ENCODE results near the gene DHRSX.

DHRSX gene

GRCh38 chrX:2542826-2543521, 42.2 kb upstream of the DHRSX start:
- CTCF ChIA-PET: no interaction called here
- no peak for TF ChIP-seq CTCF (conservative IDR thresholded peaks at IDR 0.05; ENCODE audit: low read depth)
- POLR2A ChIA-PET (ENCODE audit: low non-redundant PET): no interaction called here

GRCh38 chrX:2541603-2542002, 40.8 kb upstream of the DHRSX start:
- POLR2A ChIA-PET (ENCODE audit: low non-redundant PET): no interaction called here
- CTCF ChIA-PET: no interaction called here
- DNase-seq (ENCODE audit: low spot score): no peak
- H3K27ac ChIP-seq: no peak overlapping the region
- no peak for TF ChIP-seq CTCF (conservative IDR thresholded peaks at IDR 0.05; ENCODE audit: low read depth)

More at GRCh38 chrX:2542826-2543521, 42.2 kb upstream of the DHRSX start:
- no peak for DNase-seq (ENCODE audit: low spot score)
- H3K27ac ChIP-seq: no peak overlapping the region

DNA sequence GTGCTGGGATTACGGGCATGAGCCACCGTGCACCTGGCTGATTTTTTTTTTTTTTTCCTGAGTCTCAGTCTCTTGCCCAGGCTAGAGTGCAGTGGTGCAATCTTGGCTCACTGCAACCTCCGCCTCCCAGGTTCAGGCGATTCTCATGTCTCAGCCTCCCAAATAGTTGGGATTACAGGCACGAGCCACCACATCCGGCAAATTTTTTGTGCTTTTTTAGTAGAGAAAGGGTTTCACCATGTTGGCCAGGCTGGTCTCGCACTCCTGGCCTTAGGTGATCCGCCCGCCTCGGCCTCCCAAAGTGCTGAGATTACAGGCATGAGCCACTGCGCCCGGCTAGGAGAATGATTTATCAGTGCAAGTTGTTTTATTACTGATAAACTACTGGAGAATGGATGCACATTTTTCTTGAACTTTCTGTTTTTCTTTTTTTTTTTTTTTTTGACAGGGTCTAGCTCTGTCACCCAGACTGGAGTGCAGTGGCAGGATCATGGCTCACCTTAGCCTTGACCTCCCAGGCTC, 39.7 kb upstream of the DHRSX start:
- POLR2A ChIA-PET (ENCODE audit: low non-redundant PET): no interaction called here
- CTCF ChIA-PET: no interaction called here
- no peak overlapping the region for H3K27ac ChIP-seq
- no peak for TF ChIP-seq CTCF (conservative IDR thresholded peaks at IDR 0.05; ENCODE audit: low read depth)
- DNase-seq (ENCODE audit: low spot score): no peak

GRCh38 chrX:2539586-2539985, 38.8 kb upstream of the DHRSX start:
- TF ChIP-seq CTCF (conservative IDR thresholded peaks at IDR 0.05; ENCODE audit: low read depth): no peak
- no peak overlapping the region for H3K27ac ChIP-seq
- ChIA-PET CTCF (no interaction called here), POLR2A (ENCODE audit: low non-redundant PET) (no interaction called here)
- no peak for DNase-seq (ENCODE audit: low spot score)

GRCh38 chrX:2538031-2538757, 37.4 kb upstream of the DHRSX start:
- no peak for DNase-seq (ENCODE audit: low spot score)
- ChIA-PET POLR2A (ENCODE audit: low non-redundant PET) (no interaction called here), CTCF (no interaction called here)
- no peak for TF ChIP-seq CTCF (conservative IDR thresholded peaks at IDR 0.05; ENCODE audit: low read depth)
- H3K27ac ChIP-seq: no peak overlapping the region

- no peak for TF ChIP-seq CTCF (conservative IDR thresholded peaks at IDR 0.05; ENCODE audit: low read depth)
- POLR2A ChIA-PET (ENCODE audit: low non-redundant PET): no interaction called here
- H3K27ac ChIP-seq: no peak overlapping the region
- DNase-seq (ENCODE audit: low spot score): no peak
- CTCF ChIA-PET: no interaction called here
These were observed 36.2 kb upstream of the DHRSX start for GRCh38 chrX:2536974-2537373.

Data from RWPE1 (cell line).